ENCODE data around the gene POM121L12.

POM121L12 gene

GRCh38 chr7:53035499-53036412 is at the start of gene POM121L12:
Gene POM121L12 (plus strand): TSS chr7:53035633. CDS start chr7:53035672, 39 bp downstream.
- DNase-seq: no peak

- no peak for DNase-seq
Observed at GRCh38 chr7:52992001-52992400, 43.4 kb upstream of the POM121L12 start.

- DNase-seq: no peak
Observed at GRCh38 chr7:52992479-52993162, 42.8 kb upstream of the POM121L12 start.

- no peak for DNase-seq
Observed at GRCh38 chr7:52995676-52996075, 39.8 kb upstream of the POM121L12 start.

GRCh38 chr7:53001221-53001620 is 34.2 kb upstream of the POM121L12 start:
- no peak for DNase-seq

- no peak for DNase-seq
Observed at GRCh38 chr7:53002389-53002788, 33.0 kb upstream of the POM121L12 start.

GRCh38 chr7:53003653-53004445 is 31.6 kb upstream of the POM121L12 start:
- DNase-seq: no peak

- no peak for DNase-seq
Observed at GRCh38 chr7:53013925-53014324, 21.5 kb upstream of the POM121L12 start.

GRCh38 chr7:53015463-53015862 is 20.0 kb upstream of the POM121L12 start:
- DNase-seq: no peak

- DNase-seq: no peak
Observed at GRCh38 chr7:53022893-53023292, 12.5 kb upstream of the POM121L12 start.

- no peak for DNase-seq
Observed at GRCh38 chr7:53048638-53049037, 13.2 kb downstream of the POM121L12 start.

GRCh38 chr7:53050433-53050832 is 15.0 kb downstream of the POM121L12 start:
- no peak for DNase-seq

- no peak for DNase-seq
Observed at GRCh38 chr7:53059591-53059990, 24.2 kb downstream of the POM121L12 start.

- no peak for DNase-seq
Observed at GRCh38 chr7:53060066-53060465, 24.6 kb downstream of the POM121L12 start.

GRCh38 chr7:53062796-53063195 is 27.4 kb downstream of the POM121L12 start:
- no peak for DNase-seq

GRCh38 chr7:53068673-53069072 is 33.2 kb downstream of the POM121L12 start:
- DNase-seq: no peak

- DNase-seq: no peak
Observed at GRCh38 chr7:53070883-53071282, 35.5 kb downstream of the POM121L12 start.

Data from MV-4-11 (cell line).